B cell (primary cell): ENCODE results near the gene AP4E1. TPM values are rescaled to one million over a fixed set of nuclear protein-coding genes. Genes with fewer than 3 reads are reported as not detected.

Source experiments
- ATAC-seq: fragments of 200-7000 bp; cut with Tn5 transposase; one replicate; pipeline ENCODE4 v1.10.0; 2021; ENCODE audit warnings: low read depth, mild to moderate bottlenecking, moderate number of reproducible peaks, moderate library complexity
- CTCF ChIA-PET: fragments of 350-600 bp; sonication (Branson Sonifier 250); formaldehyde crosslinking; loops from one replicate; lab custom pipeline; 2021; ENCODE audit warnings: antibody characterized with exemption, inconsistent platforms; lab: Charles Lee
- POLR2A ChIA-PET: fragments of 350-600 bp; sonication (Branson Sonifier 250); formaldehyde crosslinking; loops from one replicate; lab custom pipeline; 2021; ENCODE audit warnings: antibody characterized with exemption; lab: Charles Lee
- DNase-seq: peaks from one replicate; pipeline ENCODE4 v3.0.0; 2013
- H2AFZ ChIP-seq: 2 replicates; pipeline ENCODE4 v1.6.1; 2012; ENCODE audit warnings: mild to moderate bottlenecking, low read depth, low read length; ENCODE audit not compliant: insufficient read depth, poor library complexity, severe bottlenecking
- H3K27ac ChIP-seq, 2 donors: 1 replicate in 1 of 2; 2 replicates in 1 of 2; pipeline ENCODE4 v1.5.1; 2012 to 2013; ENCODE audit warnings: low read length in 2 of 2, mild to moderate bottlenecking in 2 of 2, moderate library complexity in 1 of 2
- H3K27me3 ChIP-seq, 4 experiments: fragments of 200-600 bp in 1 of 4; sonication (generic) in 1 of 4; replicated peaks in 1 of 4; 1 replicate in 2 of 4; 2 replicates in 2 of 4; pipeline versions ENCODE4 v1.6.1 to v1.7.0; 2013 to 2016; ENCODE audit warnings: low read length in 3 of 4, mild to moderate bottlenecking in 2 of 4, mixed read lengths in 1 of 4, moderate library complexity in 1 of 4; ENCODE audit not compliant: insufficient read depth in 4 of 4, control insufficient read depth in 3 of 4; ENCODE audit errors: control extremely low read depth in 1 of 4
- H3K36me3 ChIP-seq, 2 experiments: replicated peaks in 1 of 2; 1 replicate in 1 of 2; 2 replicates in 1 of 2; pipeline versions ENCODE4 v1.6.1 to v1.7.1; 2013; ENCODE audit warnings: low read length in 1 of 2; ENCODE audit not compliant: insufficient read depth in 2 of 2, control insufficient read depth in 1 of 2; ENCODE audit errors: control extremely low read depth in 1 of 2, extremely low read depth in 1 of 2
- H3K4me1 ChIP-seq, 2 donors: fragments of 200-600 bp in 1 of 2; sonication (generic) in 1 of 2; 1 replicate in 1 of 2; 2 replicates in 1 of 2; pipeline versions ENCODE4 v1.5.1 to v1.6.1; 2013 to 2017; ENCODE audit warnings: low read length in 2 of 2; ENCODE audit not compliant: control insufficient read depth in 2 of 2, insufficient read depth in 2 of 2
- H3K4me2 ChIP-seq: replicated peaks from 2 replicates; pipeline ENCODE3; 2012; ENCODE audit warnings: mild to moderate bottlenecking, low read depth, low read length; ENCODE audit not compliant: poor library complexity, severe bottlenecking
- H3K4me3 ChIP-seq, 5 experiments: fragments of 200-600 bp in 1 of 5; sonication (generic) in 1 of 5; 1 replicate in 3 of 5; 2 replicates in 2 of 5; pipeline versions ENCODE4 v1.5.1 to v1.7.0; 2011 to 2016; ENCODE audit warnings: low read length in 4 of 5, mild to moderate bottlenecking in 4 of 5, low read depth in 2 of 5, control low read depth in 1 of 5, moderate library complexity in 1 of 5; ENCODE audit not compliant: insufficient read depth in 1 of 5; ENCODE audit errors: control extremely low read depth in 1 of 5, extremely low read depth in 1 of 5
- H3K79me2 ChIP-seq: fragments of 200-600 bp; sonication (generic); one replicate; pipeline ENCODE4 v1.6.0; 2016; ENCODE audit warnings: low read length; ENCODE audit not compliant: control insufficient read depth, insufficient read depth
- H3K9ac ChIP-seq: fragments of 200-600 bp; sonication (generic); 2 replicates; pipeline ENCODE4 v1.6.1; 2017; ENCODE audit warnings: mild to moderate bottlenecking, low read length, moderate library complexity
- H3K9me3 ChIP-seq, 3 donors: one replicate each; pipeline versions ENCODE4 v1.6.1 to v1.7.1; 2013; ENCODE audit warnings: low read length in 2 of 3; ENCODE audit not compliant: control insufficient read depth in 2 of 3, insufficient read depth in 1 of 3; ENCODE audit errors: control extremely low read depth in 1 of 3
- H4K20me1 ChIP-seq: 2 replicates; pipeline ENCODE4 v1.6.0; 2012; ENCODE audit warnings: mild to moderate bottlenecking, low read length; ENCODE audit not compliant: insufficient read depth, control insufficient read depth, poor library complexity, severe bottlenecking
- H3K27ac Mint-ChIP-seq: one replicate; pipeline ENCODE4 v1.8.0; 2021; ENCODE audit warnings: mixed read lengths
- H3K27me3 Mint-ChIP-seq: one replicate; pipeline ENCODE4 v1.8.0; 2021; ENCODE audit warnings: mixed read lengths
- H3K4me1 Mint-ChIP-seq: one replicate; pipeline ENCODE4 v1.8.0; 2021; ENCODE audit warnings: mixed read lengths
- H3K4me3 Mint-ChIP-seq: one replicate; pipeline ENCODE4 v1.8.0; 2021; ENCODE audit warnings: mixed read lengths
- H3K9me3 Mint-ChIP-seq: one replicate; pipeline ENCODE4 v1.8.0; 2022; ENCODE audit warnings: mixed read lengths; ENCODE audit not compliant: insufficient read depth
- EZH2 ChIP-seq: IDR thresholded peaks from 2 replicates; pipeline ENCODE4 v1.6.1; 2012; ENCODE audit warnings: borderline replicate concordance, low read depth, mild to moderate bottlenecking, moderate library complexity, low read length; ENCODE audit not compliant: insufficient read depth, poor library complexity, severe bottlenecking
- WGBS: methylation state at CpG from one replicate; pipeline ENCODE4 v1.1.5; 2013; ENCODE audit warnings: missing lambda C conversion rate; ENCODE audit not compliant: insufficient coverage; 5-methylcytosine and 5-hydroxymethylcytosine counted together
- intact Hi-C: fragments of 100-400 bp; cut with micrococcal nuclease; formaldehyde crosslinking; loops from one replicate; pipeline ENCODE4 v1.10.0; 2022
- polyA plus RNA-seq: library from polyadenylated mRNA; depleted of rRNA; stranded (reverse); fragments of >200 nt; gene quantifications from 2 replicates; pipeline ENCODE4 v1.2.3, GENCODE V29; 2012
- total RNA-seq, 2 donors: library from RNA; stranded (reverse); fragments of 120-200 nt in 1 of 2; gene quantifications; 1 replicate in 1 of 2; 2 replicates in 1 of 2; pipeline versions ENCODE4 v1.2.3 to v1.2.4, GENCODE V29; 2013 to 2022
- TF ChIP-seq, protein P1 (sequence below): fragments of 200-600 bp; IDR thresholded peaks from one replicate; pipeline ENCODE4 v1.8.0; 2022; ENCODE audit warnings: antibody characterized with exemption, mild to moderate bottlenecking

AP4E1 gene
- total and polyA plus RNA-seq, 2 donors (not counting 1 experiment from before 2014, with no cell fraction given): 2.8 to 12.0 TPM

DNA sequence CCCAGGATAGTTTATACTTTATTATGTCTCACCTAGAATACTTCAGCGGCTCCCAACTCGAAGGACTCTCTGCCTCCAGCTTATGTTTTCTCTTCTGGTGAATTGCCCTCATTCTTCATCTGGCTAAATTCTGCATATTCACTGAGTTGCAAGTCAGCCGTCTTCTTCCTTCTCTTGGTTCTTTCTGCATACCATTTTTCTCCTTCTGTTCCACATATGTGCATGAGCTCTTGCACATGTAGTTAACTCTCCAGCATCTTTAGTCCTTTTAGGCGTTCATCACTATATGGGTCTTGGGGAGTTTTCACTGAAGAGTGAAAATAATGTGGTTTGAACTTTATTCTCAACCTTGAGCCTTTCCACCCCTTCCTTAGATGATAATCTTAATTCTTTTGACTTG is 70.1 kb downstream of the AP4E1 start:
- CTCF ChIA-PET: no interaction called here
- WGBS: 100% methylated on average over 3 of the region's 4 CpGs
- H3K79me2 ChIP-seq: peaks cover 11% of the 10 kb centered on the region

DNA sequence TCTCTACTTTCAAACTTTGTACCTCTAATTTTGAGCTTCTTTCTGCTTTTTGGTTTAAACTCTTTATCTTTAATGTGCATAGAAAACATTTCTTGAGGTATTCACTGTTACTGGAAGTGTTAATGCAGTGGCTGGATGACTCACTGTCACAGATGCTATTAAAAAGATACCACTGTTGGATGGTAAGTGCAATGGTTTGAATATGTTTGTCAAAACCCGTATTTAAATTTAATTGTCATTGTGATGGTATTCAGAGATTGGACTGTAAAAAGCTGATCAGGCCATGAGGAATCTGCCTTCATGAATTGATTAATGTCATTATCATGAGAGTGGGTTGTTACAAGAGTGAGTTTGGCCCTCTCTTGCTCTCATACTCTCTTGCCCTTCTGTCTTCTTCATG is 70.6 kb downstream of the AP4E1 start:
- Mint-ChIP-seq H3K4me3 (no peak overlapping the region), H3K27me3 (no peaks in the 10 kb centered on the region), H3K27ac (no peak overlapping the region), H3K9me3 (peaks cover 6% of the 10 kb centered on the region), H3K4me1 (no peaks in the 10 kb centered on the region)
- H3K4me1 ChIP-seq: no peaks in the 10 kb centered on the region
- peaks cover 0 to 2% (median 0%) of the 10 kb centered on the region in 3 donors for H3K9me3 ChIP-seq
- POLR2A ChIA-PET: no interaction called here
- DNase-seq: no peak
- intact Hi-C loops: no loop called here
- CTCF ChIA-PET: no interaction called here
- no peak overlapping the region for H3K4me2 ChIP-seq
- WGBS: 100% methylated on average over 1 of the region's 1 CpG
- no peaks in the 10 kb centered on the region for H3K27me3 ChIP-seq
- no peak for TF ChIP-seq EZH2
- TF ChIP-seq, protein P1, sequence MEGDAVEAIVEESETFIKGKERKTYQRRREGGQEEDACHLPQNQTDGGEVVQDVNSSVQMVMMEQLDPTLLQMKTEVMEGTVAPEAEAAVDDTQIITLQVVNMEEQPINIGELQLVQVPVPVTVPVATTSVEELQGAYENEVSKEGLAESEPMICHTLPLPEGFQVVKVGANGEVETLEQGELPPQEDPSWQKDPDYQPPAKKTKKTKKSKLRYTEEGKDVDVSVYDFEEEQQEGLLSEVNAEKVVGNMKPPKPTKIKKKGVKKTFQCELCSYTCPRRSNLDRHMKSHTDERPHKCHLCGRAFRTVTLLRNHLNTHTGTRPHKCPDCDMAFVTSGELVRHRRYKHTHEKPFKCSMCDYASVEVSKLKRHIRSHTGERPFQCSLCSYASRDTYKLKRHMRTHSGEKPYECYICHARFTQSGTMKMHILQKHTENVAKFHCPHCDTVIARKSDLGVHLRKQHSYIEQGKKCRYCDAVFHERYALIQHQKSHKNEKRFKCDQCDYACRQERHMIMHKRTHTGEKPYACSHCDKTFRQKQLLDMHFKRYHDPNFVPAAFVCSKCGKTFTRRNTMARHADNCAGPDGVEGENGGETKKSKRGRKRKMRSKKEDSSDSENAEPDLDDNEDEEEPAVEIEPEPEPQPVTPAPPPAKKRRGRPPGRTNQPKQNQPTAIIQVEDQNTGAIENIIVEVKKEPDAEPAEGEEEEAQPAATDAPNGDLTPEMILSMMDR: no peak
- H3K27ac ChIP-seq: no peak overlapping the region
- no peak overlapping the region for H3K4me3 ChIP-seq
- peaks cover 11% of the 10 kb centered on the region for H3K79me2 ChIP-seq
- H4K20me1 ChIP-seq: no peaks in the 10 kb centered on the region
- H3K36me3 ChIP-seq: peaks cover 14 to 20% of the 10 kb centered on the region in 2 experiments
- H2AFZ ChIP-seq: no peak overlapping the region
- no peak overlapping the region for H3K9ac ChIP-seq
- no peak for ATAC-seq

More for the DNA sequence above, 70.1 kb downstream of the AP4E1 start:
- DNase-seq: no peak
- peaks cover 0 to 2% (median 0%) of the 10 kb centered on the region in 3 donors for H3K9me3 ChIP-seq
- H3K4me3 Mint-ChIP-seq: no peak overlapping the region
- H3K27ac ChIP-seq: no peak overlapping the region
- ATAC-seq: no peak
- TF ChIP-seq, protein P1: no peak
- no peak for TF ChIP-seq EZH2
- H3K4me1 ChIP-seq: no peaks in the 10 kb centered on the region
- no peak overlapping the region for H2AFZ ChIP-seq
- H3K4me3 ChIP-seq: no peak overlapping the region
- H3K27ac Mint-ChIP-seq: no peak overlapping the region
- no peak overlapping the region for H3K9ac ChIP-seq
- peaks cover 15 to 23% of the 10 kb centered on the region in 2 experiments for H3K36me3 ChIP-seq
- H3K4me1 Mint-ChIP-seq: no peaks in the 10 kb centered on the region
- no peaks in the 10 kb centered on the region for H3K27me3 Mint-ChIP-seq
- intact Hi-C loops: no loop called here
- POLR2A ChIA-PET: no interaction called here
- H3K4me2 ChIP-seq: no peak overlapping the region
- H3K9me3 Mint-ChIP-seq: peaks cover 6% of the 10 kb centered on the region
- no peaks in the 10 kb centered on the region for H4K20me1 ChIP-seq
- H3K27me3 ChIP-seq: no peaks in the 10 kb centered on the region
